Duodenal mucosa (tissue), 2 donors: Measurements from ENCODE around the gene GIT2.
A peak's percentile ranks its signal among the peaks of the same experiment; 100 is the strongest.

ENCODE experiments used
- H3K27ac ChIP-seq: one replicate; pipeline ENCODE4 v1.7.0; 2013; ENCODE audit warnings: low read depth, low read length
- H3K27me3 ChIP-seq, 2 donors: one replicate each; pipeline ENCODE4 v1.7.0; 2013; ENCODE audit warnings: low read length in 2 of 2, control low read depth in 1 of 2; ENCODE audit not compliant: insufficient read depth in 2 of 2, control insufficient read depth in 1 of 2
- H3K36me3 ChIP-seq, 2 donors: one replicate each; pipeline ENCODE4 v1.7.0; 2013; ENCODE audit warnings: low read length in 2 of 2, control low read depth in 1 of 2; ENCODE audit not compliant: insufficient read depth in 2 of 2, control insufficient read depth in 1 of 2
- H3K4me1 ChIP-seq, 2 donors: one replicate each; pipeline ENCODE4 v1.7.0; 2013; ENCODE audit warnings: low read length in 2 of 2, control low read depth in 1 of 2; ENCODE audit not compliant: insufficient read depth in 2 of 2, control insufficient read depth in 1 of 2
- H3K4me3 ChIP-seq, 2 donors: one replicate each; pipeline ENCODE4 v1.7.0; 2013; ENCODE audit warnings: low read length in 2 of 2, low read depth in 1 of 2
- H3K9ac ChIP-seq, 2 donors: one replicate each; pipeline ENCODE4 v1.7.0; 2013; ENCODE audit warnings: low read length in 2 of 2, low read depth in 1 of 2
- H3K9me3 ChIP-seq, 2 donors: one replicate each; pipeline ENCODE4 v1.7.0; 2013; ENCODE audit warnings: low read length in 2 of 2, control low read depth in 1 of 2; ENCODE audit not compliant: control insufficient read depth in 1 of 2

The GIT2 gene

GRCh38 chr12:109885616-109886015, 110.6 kb downstream of the GIT2 start:
- Histone ChIP-seq H3K27me3 (no peaks in the 10 kb centered on the region), H3K4me3 (no peak overlapping the region), H3K4me1 (peaks cover 4 to 12% of the 10 kb centered on the region in 2 donors), H3K9me3 (no peaks in the 10 kb centered on the region), H3K27ac (no peak overlapping the region), H3K9ac (no peak overlapping the region), H3K36me3 (no peaks in the 10 kb centered on the region)

GRCh38 chr12:109883461-109883860, 112.7 kb downstream of the GIT2 start:
- Histone ChIP-seq H3K9ac (no peak overlapping the region), H3K9me3 (no peaks in the 10 kb centered on the region), H3K27ac (no peak overlapping the region), H3K4me3 (no peak overlapping the region), H3K27me3 (no peaks in the 10 kb centered on the region), H3K4me1 (peaks cover 16 to 25% of the 10 kb centered on the region in 2 donors), H3K36me3 (no peaks in the 10 kb centered on the region)

- H3K27ac ChIP-seq, result no peak overlapping the region
- no peaks in the 10 kb centered on the region for H3K9me3 ChIP-seq
- no peaks in the 10 kb centered on the region for H3K36me3 ChIP-seq
- peaks cover 18 to 24% of the 10 kb centered on the region in 2 donors for H3K4me1 ChIP-seq
- H3K4me3 ChIP-seq, result no peak overlapping the region
- H3K9ac ChIP-seq, result no peak overlapping the region
- H3K27me3 ChIP-seq, result no peaks in the 10 kb centered on the region
These were observed 114.4 kb downstream of the GIT2 start for GRCh38 chr12:109881752-109882151.

GRCh38 chr12:109880938-109881337, 115.2 kb downstream of the GIT2 start:
- no peak overlapping the region for H3K27ac ChIP-seq
- no peaks in the 10 kb centered on the region for H3K27me3 ChIP-seq
- H3K9ac ChIP-seq, result peak overlapping the region; percentile 69 to 79
- peaks cover 18 to 25% of the 10 kb centered on the region in 2 donors for H3K4me1 ChIP-seq
- no peaks in the 10 kb centered on the region for H3K36me3 ChIP-seq
- no peaks in the 10 kb centered on the region for H3K9me3 ChIP-seq
- peak overlapping the region; percentile 69 to 76 for H3K4me3 ChIP-seq

- H3K27ac ChIP-seq, result peak within 1 kb of the TSS; percentile 5
- H3K27me3 ChIP-seq, result no peaks in the 10 kb centered on the region
- H3K9ac ChIP-seq, result peak within 1 kb of the TSS; percentile 79
- H3K9me3 ChIP-seq, result no peaks in the 10 kb centered on the region
- H3K36me3 ChIP-seq, result no peaks in the 10 kb centered on the region
- H3K4me1 ChIP-seq, result peaks cover 22 to 31% of the 10 kb centered on the region in 2 donors
- peak within 1 kb of the TSS; percentile 91 to 95 for H3K4me3 ChIP-seq
These were observed 115.9 kb downstream of the GIT2 start, which contains the start of gene GLTP for GRCh38 chr12:109880043-109880931. Gene GLTP, minus strand, starts transcription at chr12:109880541. Its CDS starts 167 bp downstream, at chr12:109880374.
